CD4-positive, alpha-beta memory T cell (primary cell): ENCODE measurements around the gene MYCN. TPM values are rescaled to one million over a fixed set of nuclear protein-coding genes. Genes with fewer than 3 reads are reported as not detected.

Experiments used
- CTCF ChIA-PET: fragments of 350-600 bp; sonication (Branson Sonifier 250); formaldehyde crosslinking; loops from one replicate; lab custom pipeline; 2021; ENCODE audit warnings: inconsistent platforms; ENCODE audit not compliant: partially characterized antibody; lab: Charles Lee
- POLR2A ChIA-PET: fragments of 350-600 bp; sonication (Branson Sonifier 250); formaldehyde crosslinking; loops from one replicate; lab custom pipeline; 2021; ENCODE audit not compliant: partially characterized antibody; lab: Charles Lee
- DNase-seq, 5 donors: peaks; one replicate each; pipeline versions ENCODE4 v3.0.0 to v3.0.0-alpha.2; 2020 to 2022; ENCODE audit warnings: mixed read lengths in 1 of 5
- H3K27ac ChIP-seq: one replicate; pipeline ENCODE4 v1.7.0; 2013; ENCODE audit warnings: low read depth, low read length
- H3K27me3 ChIP-seq: 2 replicates; pipeline ENCODE4 v1.7.0; 2013; ENCODE audit warnings: mild to moderate bottlenecking, low read length, moderate library complexity; ENCODE audit not compliant: insufficient read depth
- H3K36me3 ChIP-seq: 2 replicates; pipeline ENCODE4 v1.7.0; 2013; ENCODE audit warnings: mild to moderate bottlenecking, low read length, moderate library complexity; ENCODE audit not compliant: insufficient read depth
- H3K4me1 ChIP-seq: 2 replicates; pipeline ENCODE4 v1.7.0; 2013; ENCODE audit warnings: mild to moderate bottlenecking, low read length, moderate library complexity; ENCODE audit not compliant: insufficient read depth
- H3K4me3 ChIP-seq, 2 donors: one replicate each; pipeline ENCODE4 v1.7.0; 2013; ENCODE audit warnings: low read length in 2 of 2, mild to moderate bottlenecking in 1 of 2
- H3K9me3 ChIP-seq, 2 donors: one replicate each; pipeline ENCODE4 v1.7.0; 2013; ENCODE audit warnings: low read length in 2 of 2, control low read depth in 1 of 2; ENCODE audit not compliant: control insufficient read depth in 1 of 2
- H3K27ac Mint-ChIP-seq, 7 donors: one replicate each; pipeline ENCODE4 v1.8.0; 2020 to 2021; ENCODE audit warnings: mixed read lengths in 7 of 7, mild to moderate bottlenecking in 6 of 7, inconsistent platforms in 3 of 7, moderate library complexity in 3 of 7
- H3K27me3 Mint-ChIP-seq, 2 donors: one replicate each; pipeline ENCODE4 v1.8.0; 2020 to 2021; ENCODE audit warnings: mixed read lengths in 2 of 2
- H3K36me3 Mint-ChIP-seq, 2 donors: one replicate each; pipeline ENCODE4 v1.8.0; 2020 to 2021; ENCODE audit warnings: mixed read lengths in 2 of 2, inconsistent platforms in 1 of 2, mild to moderate bottlenecking in 1 of 2
- H3K4me1 Mint-ChIP-seq, 4 donors: one replicate each; pipeline ENCODE4 v1.8.0; 2020 to 2021; ENCODE audit warnings: mixed read lengths in 4 of 4, mild to moderate bottlenecking in 1 of 4
- H3K4me3 Mint-ChIP-seq, 8 donors: one replicate each; pipeline ENCODE4 v1.8.0; 2020 to 2021; ENCODE audit warnings: mixed read lengths in 8 of 8, mild to moderate bottlenecking in 7 of 8, moderate library complexity in 6 of 8, inconsistent platforms in 3 of 8
- H3K9me3 Mint-ChIP-seq, 8 donors: one replicate each; pipeline ENCODE4 v1.8.0; 2020 to 2021; ENCODE audit warnings: mixed read lengths in 8 of 8, mild to moderate bottlenecking in 5 of 8, inconsistent platforms in 3 of 8, moderate library complexity in 1 of 8
- intact Hi-C: fragments of 100-400 bp; cut with micrococcal nuclease; formaldehyde crosslinking; loops from one replicate; pipeline ENCODE4 v1.15.1; 2023
- polyA plus RNA-seq, 2 donors: library from polyadenylated mRNA; unstranded; fragments of 300-500 nt; fragmentation: Illumina TruSeq; gene quantifications; one replicate each; pipeline ENCODE4 v1.2.3, GENCODE V29; 2021
- total RNA-seq, 2 experiments: library from RNA; stranded (reverse); gene quantifications; one replicate each; pipeline ENCODE4 v1.2.3, GENCODE V29; 2021

MYCN gene
- total and polyA plus RNA-seq, 4 experiments from 2014 or later, result 0.15 TPM; not detected in 3

GRCh38 chr2:15895615-15896469, 44.5 kb upstream of the MYCN start:
- Histone ChIP-seq H3K9me3 (no peaks in the 10 kb centered on the region), H3K27ac (no peak overlapping the region), H3K36me3 (no peaks in the 10 kb centered on the region), H3K4me1 (no peaks in the 10 kb centered on the region), H3K4me3 (no peak overlapping the region), H3K27me3 (no peaks in the 10 kb centered on the region)
- H3K27ac Mint-ChIP-seq, result no peak overlapping the region
- H3K36me3 Mint-ChIP-seq, result no peaks in the 10 kb centered on the region
- ChIA-PET POLR2A (no interaction called here), CTCF (no interaction called here)
- H3K4me1 Mint-ChIP-seq, result no peaks in the 10 kb centered on the region
- H3K4me3 Mint-ChIP-seq, result no peak overlapping the region
- H3K9me3 Mint-ChIP-seq, result peaks cover 2 to 27% (median 13%) of the 10 kb centered on the region in 8 donors
- peaks cover 0 to 5% of the 10 kb centered on the region in 2 donors for H3K27me3 Mint-ChIP-seq
- DNase-seq, result no peak
- intact Hi-C loops, result no loop called here

- ChIA-PET CTCF (no interaction called here), POLR2A (no interaction called here)
- Mint-ChIP-seq H3K9me3 (peaks cover 6 to 30% (median 15%) of the 10 kb centered on the region in 8 donors), H3K36me3 (no peaks in the 10 kb centered on the region), H3K27ac (no peak overlapping the region), H3K4me1 (no peaks in the 10 kb centered on the region), H3K4me3 (no peak overlapping the region), H3K27me3 (peaks cover 0 to 5% of the 10 kb centered on the region in 2 donors)
- intact Hi-C loops, result no loop called here
- H3K36me3 ChIP-seq, result no peaks in the 10 kb centered on the region
- H3K4me1 ChIP-seq, result no peaks in the 10 kb centered on the region
- DNase-seq, result no peak
- H3K27me3 ChIP-seq, result no peaks in the 10 kb centered on the region
- no peak overlapping the region for H3K27ac ChIP-seq
- H3K4me3 ChIP-seq, result no peak overlapping the region
- no peaks in the 10 kb centered on the region for H3K9me3 ChIP-seq
These were observed 43.5 kb upstream of the MYCN start for GRCh38 chr2:15896859-15897258.

GRCh38 chr2:15897431-15898098, 42.8 kb upstream of the MYCN start:
- CTCF ChIA-PET, result no interaction called here
- no peak overlapping the region for H3K27ac Mint-ChIP-seq

GRCh38 chr2:15899327-15899612, 41.1 kb upstream of the MYCN start:
- Histone ChIP-seq H3K27ac (no peak overlapping the region), H3K9me3 (no peaks in the 10 kb centered on the region), H3K4me1 (no peaks in the 10 kb centered on the region), H3K4me3 (no peak overlapping the region), H3K36me3 (no peaks in the 10 kb centered on the region), H3K27me3 (no peaks in the 10 kb centered on the region)
- Mint-ChIP-seq H3K4me1 (no peaks in the 10 kb centered on the region), H3K9me3 (peaks cover 6 to 30% (median 16%) of the 10 kb centered on the region in 8 donors), H3K27me3 (peaks cover 0 to 2% of the 10 kb centered on the region in 2 donors), H3K4me3 (no peak overlapping the region), H3K27ac (no peak overlapping the region), H3K36me3 (no peaks in the 10 kb centered on the region)
- intact Hi-C loops, result no loop called here
- ChIA-PET CTCF (no interaction called here), POLR2A (no interaction called here)
- no peak for DNase-seq

More at GRCh38 chr2:15897431-15898098, 42.8 kb upstream of the MYCN start:
- no peak overlapping the region for H3K4me3 ChIP-seq
- Mint-ChIP-seq H3K4me3 (no peak overlapping the region), H3K9me3 (peaks cover 6 to 30% (median 15%) of the 10 kb centered on the region in 8 donors), H3K36me3 (no peaks in the 10 kb centered on the region), H3K4me1 (no peaks in the 10 kb centered on the region), H3K27me3 (peaks cover 0 to 5% of the 10 kb centered on the region in 2 donors)
- DNase-seq, result no peak
- H3K4me1 ChIP-seq, result no peaks in the 10 kb centered on the region
- no peaks in the 10 kb centered on the region for H3K36me3 ChIP-seq
- intact Hi-C loops, result no loop called here
- no peaks in the 10 kb centered on the region for H3K9me3 ChIP-seq
- H3K27me3 ChIP-seq, result no peaks in the 10 kb centered on the region
- no peak overlapping the region for H3K27ac ChIP-seq
- POLR2A ChIA-PET, result no interaction called here

DNA sequence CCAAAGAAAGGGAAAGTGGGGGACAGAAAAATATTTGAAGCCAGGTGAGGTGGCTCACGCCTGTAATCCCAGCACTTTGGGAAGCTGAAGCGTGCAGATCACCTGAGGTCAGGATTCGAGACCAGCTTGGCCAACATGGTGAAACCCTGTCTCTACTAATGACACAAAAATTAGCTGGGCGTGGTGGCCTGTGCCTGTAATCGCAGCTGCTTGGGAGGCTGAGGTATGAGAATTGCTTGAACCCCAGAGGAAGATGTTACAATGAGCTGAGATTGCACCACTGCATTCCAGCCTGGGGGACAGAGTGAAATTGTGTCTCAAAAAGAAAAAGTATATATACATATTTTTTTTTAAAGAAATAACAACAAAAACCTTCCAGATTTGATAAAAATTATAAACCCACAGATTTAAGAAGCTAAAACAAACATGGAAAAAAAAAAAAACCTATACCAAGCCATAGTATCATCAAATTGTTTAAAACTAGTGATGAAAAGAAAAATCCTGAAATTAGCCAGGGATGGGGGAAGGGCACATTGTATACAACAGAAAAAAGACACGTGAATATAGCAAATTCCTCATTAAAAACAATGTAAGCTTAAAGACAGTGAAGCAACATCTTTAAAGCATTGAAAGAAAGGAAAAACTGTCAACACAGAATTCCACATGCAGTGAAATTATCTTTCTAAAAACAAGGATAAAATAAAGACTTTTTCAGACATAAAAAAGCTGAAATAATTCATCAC, 40.4 kb upstream of the MYCN start:
- POLR2A ChIA-PET, result no interaction called here

DNA sequence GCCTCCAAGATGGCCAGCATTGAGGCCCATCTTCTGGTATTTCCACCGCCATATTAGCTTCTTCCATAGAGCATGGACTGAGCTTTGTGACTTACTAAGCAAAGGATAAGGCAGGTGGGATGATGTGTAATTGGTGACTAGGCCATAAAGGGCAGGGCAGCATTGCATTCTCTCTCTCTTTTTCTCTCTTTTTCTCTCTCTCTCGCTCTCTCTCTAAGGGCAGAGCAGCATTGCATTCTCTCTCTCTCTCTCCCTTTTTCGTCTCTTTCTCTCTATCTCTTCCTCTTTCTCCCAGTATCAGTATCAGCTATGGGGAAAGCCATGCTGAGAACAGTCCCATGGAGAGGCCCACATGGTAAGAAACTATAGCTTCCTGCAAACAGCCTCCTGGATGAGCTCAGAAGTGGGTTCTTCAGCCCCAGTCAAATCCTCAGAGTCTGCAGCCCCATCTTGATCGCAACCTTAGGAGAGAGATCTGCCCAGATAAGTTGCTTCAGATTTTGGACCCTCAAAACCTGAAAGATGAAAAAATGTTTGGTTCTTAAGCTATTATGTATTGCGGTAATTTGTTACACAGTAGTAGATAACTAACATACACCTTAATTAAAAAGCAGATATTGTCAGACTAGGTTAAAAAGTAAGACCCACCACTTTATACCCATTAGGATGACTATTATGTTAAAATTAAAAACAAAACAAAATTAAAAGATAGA, 39.1 kb upstream of the MYCN start:
- Mint-ChIP-seq H3K27me3 (no peaks in the 10 kb centered on the region), H3K9me3 (peaks cover 4 to 29% (median 17%) of the 10 kb centered on the region in 8 donors), H3K36me3 (no peaks in the 10 kb centered on the region), H3K4me1 (no peaks in the 10 kb centered on the region), H3K4me3 (no peak overlapping the region), H3K27ac (no peak overlapping the region)
- Histone ChIP-seq H3K36me3 (no peaks in the 10 kb centered on the region), H3K9me3 (no peaks in the 10 kb centered on the region), H3K27ac (no peak overlapping the region), H3K27me3 (no peaks in the 10 kb centered on the region), H3K4me3 (no peak overlapping the region), H3K4me1 (no peaks in the 10 kb centered on the region)
- ChIA-PET POLR2A (no interaction called here), CTCF (no interaction called here)
- intact Hi-C loops, result no loop called here
- no peak for DNase-seq

More for the DNA sequence above, 40.4 kb upstream of the MYCN start:
- CTCF ChIA-PET, result no interaction called here
- Mint-ChIP-seq H3K36me3 (no peaks in the 10 kb centered on the region), H3K27me3 (peaks cover 0 to 2% of the 10 kb centered on the region in 2 donors), H3K4me3 (no peak overlapping the region), H3K9me3 (peaks cover 6 to 30% (median 17%) of the 10 kb centered on the region in 8 donors), H3K27ac (no peak overlapping the region), H3K4me1 (no peaks in the 10 kb centered on the region)
- Histone ChIP-seq H3K9me3 (no peaks in the 10 kb centered on the region), H3K27me3 (no peaks in the 10 kb centered on the region), H3K4me3 (no peak overlapping the region), H3K36me3 (no peaks in the 10 kb centered on the region), H3K27ac (no peak overlapping the region), H3K4me1 (no peaks in the 10 kb centered on the region)
- intact Hi-C loops, result no loop called here
- no peak for DNase-seq

DNA sequence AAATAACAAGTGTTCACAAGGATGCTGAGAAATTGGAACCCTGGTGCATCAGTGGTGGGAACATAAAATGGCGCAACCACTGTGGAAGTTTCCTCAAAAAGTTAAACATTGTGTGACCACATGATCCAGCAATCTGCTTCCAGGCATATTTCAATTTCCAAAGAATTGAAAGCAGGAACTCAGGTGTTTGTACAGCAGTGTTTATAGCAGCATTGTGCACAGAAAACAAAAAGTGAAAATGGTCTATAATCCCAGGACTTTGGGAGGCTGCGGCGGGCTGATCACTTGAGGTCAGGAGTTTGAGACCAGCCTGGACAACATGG, 38.6 kb upstream of the MYCN start:
- Histone ChIP-seq H3K4me1 (no peaks in the 10 kb centered on the region), H3K27me3 (no peaks in the 10 kb centered on the region), H3K9me3 (no peaks in the 10 kb centered on the region), H3K36me3 (no peaks in the 10 kb centered on the region), H3K27ac (no peak overlapping the region), H3K4me3 (no peak overlapping the region)
- peaks cover 2 to 23% (median 16%) of the 10 kb centered on the region in 8 donors for H3K9me3 Mint-ChIP-seq
- H3K4me3 Mint-ChIP-seq, result no peak overlapping the region
- intact Hi-C loops, result no loop called here
- no peaks in the 10 kb centered on the region for H3K27me3 Mint-ChIP-seq
- no peak for DNase-seq
- H3K27ac Mint-ChIP-seq, result no peak overlapping the region
- H3K4me1 Mint-ChIP-seq, result no peaks in the 10 kb centered on the region
- ChIA-PET POLR2A (no interaction called here), CTCF (no interaction called here)
- no peaks in the 10 kb centered on the region for H3K36me3 Mint-ChIP-seq
